Skeletal muscle tissue (tissue), 4 donors: Measurements from ENCODE around the gene CRTC1. TPM values are rescaled to one million over a fixed set of nuclear protein-coding genes. Genes with fewer than 3 reads are reported as not detected.

Source experiments
- H3K27ac ChIP-seq: one replicate; pipeline ENCODE4 v1.7.0; 2013; ENCODE audit warnings: mild to moderate bottlenecking, low read depth, low read length, inconsistent platforms
- H3K27me3 ChIP-seq, 3 donors: one replicate each; pipeline ENCODE4 v1.7.0; 2013; ENCODE audit warnings: low read length in 3 of 3; ENCODE audit not compliant: control insufficient read depth in 3 of 3, insufficient read depth in 3 of 3
- H3K36me3 ChIP-seq, 3 donors: one replicate each; pipeline ENCODE4 v1.7.0; 2013; ENCODE audit warnings: low read length in 3 of 3; ENCODE audit not compliant: control insufficient read depth in 3 of 3, insufficient read depth in 3 of 3
- H3K4me1 ChIP-seq, 3 donors: one replicate each; pipeline ENCODE4 v1.7.0; 2013; ENCODE audit warnings: low read length in 3 of 3, mild to moderate bottlenecking in 3 of 3; ENCODE audit not compliant: control insufficient read depth in 3 of 3, insufficient read depth in 3 of 3
- H3K4me3 ChIP-seq, 3 donors: one replicate each; pipeline ENCODE4 v1.7.0; 2013; ENCODE audit warnings: low read length in 3 of 3
- H3K9ac ChIP-seq, 3 donors: one replicate each; pipeline ENCODE4 v1.7.0; 2013; ENCODE audit warnings: low read length in 3 of 3, mild to moderate bottlenecking in 3 of 3, moderate library complexity in 2 of 3, low read depth in 1 of 3
- H3K9me3 ChIP-seq, 3 donors: one replicate each; pipeline ENCODE4 v1.7.0; 2013; ENCODE audit warnings: low read length in 3 of 3; ENCODE audit not compliant: control insufficient read depth in 3 of 3
- total RNA-seq: library from RNA; depleted of rRNA; stranded (reverse); fragments of >200 nt; gene quantifications from one replicate; pipeline ENCODE4 v1.2.3, GENCODE V29; 2014
- donor health status: Osteomylitis.

CRTC1 gene
- total RNA-seq, 1 donor from 2014 or later: 3.1 TPM

- Histone ChIP-seq H3K4me3 (peak overlapping the region in 2 of 3 donors; percentile 23 to 45), H3K4me1 (peaks cover 51 to 71% (median 57%) of the 10 kb centered on the region in 3 donors), H3K9me3 (no peaks in the 10 kb centered on the region), H3K9ac (peak overlapping the region; percentile 33 to 70 (median 56)), H3K36me3 (peaks cover 0 to 5% (median 0%) of the 10 kb centered on the region in 3 donors), H3K27me3 (no peaks in the 10 kb centered on the region), H3K27ac (peak overlapping the region; percentile 87)
Observed at GRCh38 chr19:18660051-18660910, 23.2 kb upstream of the CRTC1 start.

- no peaks in the 10 kb centered on the region for H3K9me3 ChIP-seq
- peaks cover 0 to 6% (median 0%) of the 10 kb centered on the region in 3 donors for H3K36me3 ChIP-seq
- peaks cover 51 to 80% (median 62%) of the 10 kb centered on the region in 3 donors for H3K4me1 ChIP-seq
- H3K27me3 ChIP-seq: no peaks in the 10 kb centered on the region
- peak overlapping the region; percentile 87 for H3K27ac ChIP-seq
- no peak overlapping the region for H3K4me3 ChIP-seq
- H3K9ac ChIP-seq: peak overlapping the region in 1 of 3 donors; percentile 70
Observed at GRCh38 chr19:18660939-18661670, 22.4 kb upstream of the CRTC1 start.

- Histone ChIP-seq H3K9me3 (no peaks in the 10 kb centered on the region), H3K27me3 (no peaks in the 10 kb centered on the region), H3K4me3 (no peak overlapping the region), H3K4me1 (peaks cover 45 to 75% (median 54%) of the 10 kb centered on the region in 3 donors), H3K36me3 (peaks cover 8 to 15% (median 8%) of the 10 kb centered on the region in 3 donors), H3K9ac (peak overlapping the region; percentile 6 to 62 (median 47)), H3K27ac (no peak overlapping the region)
Observed at GRCh38 chr19:18662972-18663732, 20.3 kb upstream of the CRTC1 start.

GRCh38 chr19:18663940-18664530 lies 19.4 kb upstream of the CRTC1 start:
- Histone ChIP-seq H3K27me3 (no peaks in the 10 kb centered on the region), H3K9ac (peak overlapping the region in 1 of 3 donors; percentile 33), H3K4me1 (peaks cover 37 to 67% (median 45%) of the 10 kb centered on the region in 3 donors), H3K4me3 (no peak overlapping the region), H3K27ac (no peak overlapping the region), H3K36me3 (peaks cover 16 to 24% (median 17%) of the 10 kb centered on the region in 3 donors), H3K9me3 (no peaks in the 10 kb centered on the region)

- Histone ChIP-seq H3K9ac (peak overlapping the region in 1 of 3 donors; percentile 50), H3K9me3 (no peaks in the 10 kb centered on the region), H3K4me3 (peak overlapping the region in 1 of 3 donors; percentile 22), H3K27ac (no peak overlapping the region), H3K4me1 (peaks cover 22 to 51% (median 33%) of the 10 kb centered on the region in 3 donors), H3K36me3 (peaks cover 20 to 28% (median 21%) of the 10 kb centered on the region in 3 donors), H3K27me3 (no peaks in the 10 kb centered on the region)
Observed at GRCh38 chr19:18665771-18666202, 17.7 kb upstream of the CRTC1 start.

GRCh38 chr19:18666317-18666716 lies 17.2 kb upstream of the CRTC1 start:
- H3K4me1 ChIP-seq: peaks cover 17 to 51% (median 31%) of the 10 kb centered on the region in 3 donors

GRCh38 chr19:18666784-18667183 lies 16.7 kb upstream of the CRTC1 start:
- peaks cover 18 to 52% (median 34%) of the 10 kb centered on the region in 3 donors for H3K4me1 ChIP-seq
- H3K9ac ChIP-seq: peak overlapping the region in 1 of 3 donors; percentile 50
- no peak overlapping the region for H3K27ac ChIP-seq
- H3K36me3 ChIP-seq: peaks cover 20 to 27% (median 21%) of the 10 kb centered on the region in 3 donors
- no peaks in the 10 kb centered on the region for H3K27me3 ChIP-seq
- no peak overlapping the region for H3K4me3 ChIP-seq
- H3K9me3 ChIP-seq: no peaks in the 10 kb centered on the region

More at GRCh38 chr19:18666317-18666716, 17.2 kb upstream of the CRTC1 start:
- no peaks in the 10 kb centered on the region for H3K9me3 ChIP-seq
- peak overlapping the region in 2 of 3 donors; percentile 7 to 50 for H3K9ac ChIP-seq
- no peaks in the 10 kb centered on the region for H3K27me3 ChIP-seq
- H3K4me3 ChIP-seq: peak overlapping the region in 1 of 3 donors; percentile 22
- no peak overlapping the region for H3K27ac ChIP-seq
- peaks cover 20 to 28% (median 21%) of the 10 kb centered on the region in 3 donors for H3K36me3 ChIP-seq

GRCh38 chr19:18667531-18668251 lies 15.8 kb upstream of the CRTC1 start:
- Histone ChIP-seq H3K27ac (no peak overlapping the region), H3K36me3 (peaks cover 20 to 24% (median 21%) of the 10 kb centered on the region in 3 donors), H3K9ac (no peak overlapping the region), H3K4me3 (no peak overlapping the region), H3K4me1 (peaks cover 25 to 53% (median 41%) of the 10 kb centered on the region in 3 donors), H3K27me3 (no peaks in the 10 kb centered on the region), H3K9me3 (no peaks in the 10 kb centered on the region)
